Measurements from ENCODE around the gene SYT1. TPM values are rescaled to one million over a fixed set of nuclear protein-coding genes. Genes with fewer than 3 reads are reported as not detected.

Gene SYT1
- total RNA-seq, 2 experiments from 2014 or later: not detected

- ChIA-PET POLR2A (no interaction called here), CTCF (no interaction called here)
- Histone ChIP-seq H3K4me3 (ENCODE audit: low read length) (no peak overlapping the region), H3K27ac (ENCODE audit: low read depth in 1 of 2, low read length in 2 of 2) (no peak overlapping the region), H3K4me1 (ENCODE audit: insufficient read depth, low read length) (no peaks in the 10 kb centered on the region), H3K27me3 (ENCODE audit: control insufficient read depth in 1 of 2, insufficient read depth in 2 of 2, low read length in 2 of 2) (no peaks in the 10 kb centered on the region), H3K36me3 (ENCODE audit: insufficient read depth, low read length) (no peaks in the 10 kb centered on the region), H3K9me3 (ENCODE audit: control insufficient read depth in 1 of 2, insufficient read depth in 1 of 2, low read length in 2 of 2) (peaks cover 0 to 3% of the 10 kb centered on the region in 2 experiments)
- Mint-ChIP-seq H3K9me3 (peaks cover 2% of the 10 kb centered on the region), H3K27ac (no peak overlapping the region), H3K27me3 (no peaks in the 10 kb centered on the region), H3K4me3 (no peak overlapping the region), H3K4me1 (ENCODE audit: low read depth) (no peaks in the 10 kb centered on the region), H3K36me3 (ENCODE audit: low read depth) (no peaks in the 10 kb centered on the region)
- intact Hi-C loops (cut with DNase I, micrococcal nuclease): no loop called here
- TF ChIP-seq, protein P1, sequence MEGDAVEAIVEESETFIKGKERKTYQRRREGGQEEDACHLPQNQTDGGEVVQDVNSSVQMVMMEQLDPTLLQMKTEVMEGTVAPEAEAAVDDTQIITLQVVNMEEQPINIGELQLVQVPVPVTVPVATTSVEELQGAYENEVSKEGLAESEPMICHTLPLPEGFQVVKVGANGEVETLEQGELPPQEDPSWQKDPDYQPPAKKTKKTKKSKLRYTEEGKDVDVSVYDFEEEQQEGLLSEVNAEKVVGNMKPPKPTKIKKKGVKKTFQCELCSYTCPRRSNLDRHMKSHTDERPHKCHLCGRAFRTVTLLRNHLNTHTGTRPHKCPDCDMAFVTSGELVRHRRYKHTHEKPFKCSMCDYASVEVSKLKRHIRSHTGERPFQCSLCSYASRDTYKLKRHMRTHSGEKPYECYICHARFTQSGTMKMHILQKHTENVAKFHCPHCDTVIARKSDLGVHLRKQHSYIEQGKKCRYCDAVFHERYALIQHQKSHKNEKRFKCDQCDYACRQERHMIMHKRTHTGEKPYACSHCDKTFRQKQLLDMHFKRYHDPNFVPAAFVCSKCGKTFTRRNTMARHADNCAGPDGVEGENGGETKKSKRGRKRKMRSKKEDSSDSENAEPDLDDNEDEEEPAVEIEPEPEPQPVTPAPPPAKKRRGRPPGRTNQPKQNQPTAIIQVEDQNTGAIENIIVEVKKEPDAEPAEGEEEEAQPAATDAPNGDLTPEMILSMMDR (IDR thresholded peaks at IDR 0.05): no peak
- DNase-seq (no peak), ATAC-seq (ENCODE audit: poor library complexity) (no peak)
Measured at GRCh38 chr12:79324571-79324970, 460.0 kb downstream of the SYT1 start.

DNA sequence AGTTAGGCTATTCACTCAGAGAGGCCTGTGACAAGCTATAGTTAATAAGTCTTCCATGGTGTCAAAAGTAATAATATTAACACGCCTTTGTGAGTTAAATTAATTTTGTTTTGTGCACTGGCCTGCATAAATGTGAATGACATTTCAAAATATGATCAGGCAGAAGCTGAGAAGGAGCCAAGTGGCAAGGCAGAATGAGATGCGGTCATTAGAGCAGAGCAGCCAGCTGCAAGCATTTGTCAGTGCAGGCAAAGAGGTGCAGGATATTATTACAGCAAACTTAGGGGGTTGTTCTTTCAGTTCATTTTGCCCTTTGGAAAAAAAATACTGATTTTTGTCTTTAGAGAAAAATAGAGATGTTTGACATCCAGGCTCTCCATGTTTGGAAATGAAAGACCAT lies 461.6 kb downstream of the SYT1 start:
- no peak for DNase-seq
- H3K9me3 Mint-ChIP-seq: peaks cover 2% of the 10 kb centered on the region
- no peaks in the 10 kb centered on the region for H3K27me3 ChIP-seq (ENCODE audit: control insufficient read depth in 1 of 2, insufficient read depth in 2 of 2, low read length in 2 of 2)
- no peak overlapping the region for H3K4me3 Mint-ChIP-seq
- intact Hi-C loops (cut with DNase I, micrococcal nuclease): no loop called here
- no peaks in the 10 kb centered on the region for H3K27me3 Mint-ChIP-seq
- POLR2A ChIA-PET: no interaction called here
- no peaks in the 10 kb centered on the region for H3K36me3 ChIP-seq (ENCODE audit: insufficient read depth, low read length)
- H3K27ac Mint-ChIP-seq: no peak overlapping the region
- no peak for ATAC-seq (ENCODE audit: poor library complexity)
- H3K4me3 ChIP-seq (ENCODE audit: low read length): no peak overlapping the region
- no peaks in the 10 kb centered on the region for H3K9me3 ChIP-seq (ENCODE audit: control insufficient read depth in 1 of 2, insufficient read depth in 1 of 2, low read length in 2 of 2)
- no peaks in the 10 kb centered on the region for H3K4me1 ChIP-seq (ENCODE audit: insufficient read depth, low read length)
- H3K27ac ChIP-seq (ENCODE audit: low read depth in 1 of 2, low read length in 2 of 2): no peak overlapping the region
- H3K4me1 Mint-ChIP-seq (ENCODE audit: low read depth): no peaks in the 10 kb centered on the region
- TF ChIP-seq, protein P1 (IDR thresholded peaks at IDR 0.05): no peak
- H3K36me3 Mint-ChIP-seq (ENCODE audit: low read depth): no peaks in the 10 kb centered on the region
- CTCF ChIA-PET: no interaction called here

DNA sequence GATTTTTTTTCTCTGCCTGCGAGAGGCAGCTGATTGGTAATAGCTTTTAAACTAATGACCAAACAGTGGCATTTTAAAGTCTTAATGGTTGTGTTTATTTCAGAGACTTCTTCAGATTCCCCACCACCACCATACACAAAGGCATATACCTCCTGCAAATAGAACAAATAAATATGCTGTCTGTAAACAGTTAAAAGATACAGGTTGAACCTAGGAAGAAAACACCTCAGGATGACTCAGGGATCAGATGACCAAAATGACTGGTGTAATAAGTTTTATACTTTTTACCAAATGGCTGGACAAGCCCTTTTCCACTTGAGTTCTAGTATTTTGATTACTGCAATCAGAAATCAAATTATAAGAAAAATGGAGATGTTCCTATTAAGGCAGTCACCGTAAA lies 462.1 kb downstream of the SYT1 start:
- TF ChIP-seq, protein P1 (IDR thresholded peaks at IDR 0.05): no peak
- no peaks in the 10 kb centered on the region for H3K4me1 Mint-ChIP-seq (ENCODE audit: low read depth)
- H3K4me3 ChIP-seq (ENCODE audit: low read length): no peak overlapping the region

More for the DNA sequence above, 462.1 kb downstream of the SYT1 start:
- DNase-seq (no peak), ATAC-seq (ENCODE audit: poor library complexity) (no peak)
- no peak overlapping the region for H3K4me3 Mint-ChIP-seq
- no peaks in the 10 kb centered on the region for H3K27me3 ChIP-seq (ENCODE audit: control insufficient read depth in 1 of 2, insufficient read depth in 2 of 2, low read length in 2 of 2)
- H3K9me3 Mint-ChIP-seq: peaks cover 2% of the 10 kb centered on the region
- CTCF ChIA-PET: no interaction called here
- no peaks in the 10 kb centered on the region for H3K4me1 ChIP-seq (ENCODE audit: insufficient read depth, low read length)
- POLR2A ChIA-PET: no interaction called here
- no peaks in the 10 kb centered on the region for H3K36me3 Mint-ChIP-seq (ENCODE audit: low read depth)
- H3K27ac Mint-ChIP-seq: no peak overlapping the region
- H3K27ac ChIP-seq (ENCODE audit: low read depth in 1 of 2, low read length in 2 of 2): no peak overlapping the region
- no peaks in the 10 kb centered on the region for H3K36me3 ChIP-seq (ENCODE audit: insufficient read depth, low read length)
- intact Hi-C loops (cut with DNase I, micrococcal nuclease): no loop called here
- no peaks in the 10 kb centered on the region for H3K9me3 ChIP-seq (ENCODE audit: control insufficient read depth in 1 of 2, insufficient read depth in 1 of 2, low read length in 2 of 2)
- H3K27me3 Mint-ChIP-seq: no peaks in the 10 kb centered on the region
